ENCODE measurements around the gene NCAPH2.

DNA sequence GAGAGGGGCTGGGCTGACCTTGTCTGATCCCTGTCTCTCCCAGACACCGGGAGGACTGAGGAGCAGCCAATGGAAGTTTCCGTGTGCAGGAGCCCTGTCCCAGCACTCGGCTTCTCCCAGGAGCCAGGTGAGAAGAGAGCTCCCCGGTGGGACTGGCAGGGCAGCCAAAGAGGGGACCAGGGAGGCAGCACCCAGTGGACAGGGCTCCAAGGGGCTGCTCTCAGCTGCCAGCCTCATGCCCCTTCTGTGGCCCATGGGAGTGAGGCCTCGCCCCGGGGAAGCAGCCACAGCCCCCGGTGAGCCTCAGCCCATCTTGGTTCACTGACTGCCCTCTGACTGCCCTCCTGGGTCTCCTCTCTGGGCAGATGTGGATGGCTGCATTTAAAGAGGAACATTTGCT, 10.6 kb downstream of the NCAPH2 start:
- TF ChIP-seq POLR2A (IDR thresholded peaks at IDR 0.05; ENCODE audit: low read length) (no peak), GATA1 (IDR thresholded peaks at IDR 0.05; ENCODE audit: low read depth, low read length) (no peak)

Data from erythroblast (primary cell).